Lower leg skin (tissue), 4 donors: ENCODE measurements around the gene C1orf105. TPM values are rescaled to one million over a fixed set of nuclear protein-coding genes. Genes with fewer than 3 reads are reported as not detected.

ENCODE experiments used
- DNase-seq, 2 donors: peaks; one replicate each; pipeline ENCODE4 v3.0.0-alpha.2; 2019; ENCODE audit warnings: low spot score in 2 of 2
- H3K4me3 ChIP-seq: fragments of 200-600 bp; sonication (generic); 2 replicates; pipeline ENCODE4 v1.5.1; 2017; ENCODE audit warnings: mild to moderate bottlenecking, low read depth; ENCODE audit not compliant: poor library complexity, severe bottlenecking
- CTCF ChIP-seq, 3 donors: fragments of 450-650 bp; IDR thresholded peaks; one replicate each; pipeline ENCODE4 v1.5.1; 2016; ENCODE audit warnings: antibody characterized with exemption in 3 of 3, mild to moderate bottlenecking in 3 of 3, moderate library complexity in 2 of 3
- POLR2A ChIP-seq, 2 donors: fragments of 450-650 bp; IDR thresholded peaks; one replicate each; pipeline ENCODE4 v1.6.1; 2016 to 2017; ENCODE audit warnings: antibody characterized with exemption in 2 of 2, mild to moderate bottlenecking in 1 of 2, moderate library complexity in 1 of 2
- WGBS, 2 donors: methylation state at CpG; one replicate each; pipeline ENCODE4 v1.1.5; 2018; 5-methylcytosine and 5-hydroxymethylcytosine counted together
- intact Hi-C: fragments of 100-400 bp; cut with DNase I; formaldehyde crosslinking; loops from one replicate; pipeline ENCODE4 v1.15.0; 2023; ENCODE audit warnings: low total_unique reads
- total RNA-seq, 4 donors: library from RNA; depleted of rRNA; stranded (reverse); fragments of >200 nt; gene quantifications; one replicate each; pipeline ENCODE4 v1.1.0, GENCODE V29; 2016

C1orf105 gene
- total RNA-seq, 4 donors from 2014 or later = 2.1 to 4.6 (median 3.0) TPM; not detected in 1

DNA sequence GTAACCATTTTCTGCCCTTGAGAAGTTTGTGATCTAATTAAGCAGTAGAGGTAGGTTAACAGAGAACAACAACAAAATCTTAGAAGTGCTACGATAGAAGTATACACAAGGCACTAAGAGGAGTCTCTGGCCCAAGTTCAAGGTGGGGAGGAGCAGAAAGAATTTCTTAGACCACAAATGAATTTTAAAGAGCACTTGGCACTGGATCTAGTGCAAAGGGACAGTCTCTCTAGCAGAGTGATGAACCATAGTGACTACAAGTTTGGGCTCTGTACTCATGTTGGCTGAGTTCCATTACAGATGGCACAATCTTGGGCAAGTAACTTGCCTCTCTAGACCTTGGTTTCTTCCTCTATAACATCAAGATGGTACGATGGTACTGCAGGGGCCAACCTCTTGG, 56.7 kb downstream of the C1orf105 start:
- intact Hi-C loops = no loop called here
- WGBS, 2 donors = 71 to 72% methylated on average over 2 of the region's 2 CpGs
- H3K4me3 ChIP-seq = no peak overlapping the region
- DNase-seq = no peak
- no peak for TF ChIP-seq CTCF (IDR thresholded peaks at IDR 0.05)
- no peak for TF ChIP-seq POLR2A (IDR thresholded peaks at IDR 0.05)

- intact Hi-C loops = no loop called here
- DNase-seq = no peak
- WGBS, 2 donors = 69 to 83% methylated on average over 1 of the region's 1 CpG
- H3K4me3 ChIP-seq = no peak overlapping the region
- no peak for TF ChIP-seq POLR2A (IDR thresholded peaks at IDR 0.05)
Measured at GRCh38 chr1:172477741-172478140, 57.3 kb downstream of the C1orf105 start.

DNA sequence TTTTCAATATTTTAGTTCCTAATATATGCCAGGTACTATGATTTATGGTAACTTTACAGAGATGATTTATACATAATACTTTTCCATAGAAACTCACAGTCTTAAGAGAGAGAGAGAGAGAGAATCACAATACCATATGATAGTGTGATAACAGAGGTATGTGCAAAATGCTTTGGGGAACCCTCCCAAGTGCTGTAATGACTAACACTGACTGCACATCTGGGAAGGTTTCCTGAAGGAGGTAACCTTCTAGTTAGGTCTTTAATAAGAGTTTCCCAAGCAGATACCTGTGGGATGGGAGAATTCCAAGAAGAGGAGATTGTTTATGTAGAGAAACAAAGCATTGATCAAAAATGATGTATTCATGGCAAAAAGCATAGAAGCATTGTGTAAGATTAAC, 58.0 kb downstream of the C1orf105 start:
- DNase-seq = no peak
- TF ChIP-seq CTCF (IDR thresholded peaks at IDR 0.05) (no peak), POLR2A (IDR thresholded peaks at IDR 0.05) (no peak)
- intact Hi-C loops = no loop called here
- no peak overlapping the region for H3K4me3 ChIP-seq

DNA sequence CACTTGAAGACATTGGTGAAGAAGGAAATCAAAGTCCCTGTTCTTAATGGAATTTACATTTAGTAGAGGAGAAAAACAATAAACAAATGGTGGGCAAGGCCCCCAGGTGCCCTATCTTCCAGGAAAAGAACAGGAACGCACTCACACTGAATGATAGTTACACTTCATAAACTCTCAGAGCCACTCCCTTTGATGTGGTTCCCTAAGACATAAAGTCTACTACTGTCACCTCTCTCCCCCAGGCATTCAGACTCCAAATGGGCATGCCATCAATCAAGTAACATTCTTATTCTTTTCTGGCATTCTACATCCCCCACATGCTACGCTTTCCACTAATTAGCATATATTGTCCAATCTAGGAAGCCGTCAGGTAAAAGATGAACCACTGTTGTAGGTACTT, 59.9 kb downstream of the C1orf105 start:
- intact Hi-C loops = no loop called here
- WGBS, 2 donors = 70 to 74% methylated on average over 3 of the region's 3 CpGs
- no peak overlapping the region for H3K4me3 ChIP-seq
- no peak for DNase-seq
- TF ChIP-seq CTCF (IDR thresholded peaks at IDR 0.05) = no peak

- H3K4me3 ChIP-seq = no peak overlapping the region
- intact Hi-C loops = no loop called here
Measured at GRCh38 chr1:172482044-172482443, 61.6 kb downstream of the C1orf105 start.

DNA sequence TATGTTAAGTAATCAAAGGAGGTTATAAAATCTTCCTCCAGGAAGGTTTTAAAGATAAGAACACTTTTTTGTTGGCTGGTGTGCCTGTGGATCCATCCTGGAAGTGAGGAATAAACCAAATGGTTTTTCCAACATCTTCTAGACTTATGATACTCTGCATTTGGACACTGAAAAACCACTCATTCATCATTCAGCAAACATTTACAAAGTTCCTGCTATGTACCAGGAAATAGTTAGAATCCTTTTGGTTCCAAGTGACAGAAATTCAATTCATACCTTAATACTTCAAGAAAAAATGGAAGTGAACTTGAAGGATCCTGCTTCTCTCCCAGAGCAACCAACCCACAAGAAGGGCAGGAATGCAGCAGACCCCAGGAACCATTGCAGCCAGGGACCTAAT, 63.0 kb downstream of the C1orf105 start:
- intact Hi-C loops = no loop called here
- H3K4me3 ChIP-seq = no peak overlapping the region
- no peak for DNase-seq
- no peak for TF ChIP-seq POLR2A (IDR thresholded peaks at IDR 0.05)
- TF ChIP-seq CTCF (IDR thresholded peaks at IDR 0.05) = no peak

More at GRCh38 chr1:172482044-172482443, 61.6 kb downstream of the C1orf105 start:
- DNase-seq = no peak
- TF ChIP-seq CTCF (IDR thresholded peaks at IDR 0.05) (no peak), POLR2A (IDR thresholded peaks at IDR 0.05) (no peak)
- 0% methylated on average over 1 of the region's 1 CpG for WGBS, 2 donors
